Fibroblast of skin of back (primary cell): ENCODE data around the gene OOSP4B. TPM values are rescaled to one million over a fixed set of nuclear protein-coding genes. Genes with fewer than 3 reads are reported as not detected.
"Not testable (repeated sequence)": the region's sequence is repeated elsewhere in the genome, so short reads cannot be mapped to it uniquely, and the experiment has no call there.

ENCODE experiments used
- DNase-seq: peaks from one replicate; pipeline ENCODE4 v3.0.0-alpha.2; 2013
- polyA plus RNA-seq, 2 experiments: library from polyadenylated mRNA; unstranded; fragments of 120-200 nt; gene quantifications; one replicate each; pipeline ENCODE4 v1.2.1, GENCODE V29; 2013; ENCODE audit not compliant: insufficient read length in 2 of 2

Gene OOSP4B
- not detected for polyA plus RNA-seq (2013, experiment 1 of 2; ENCODE audit: insufficient read length)
- not detected for polyA plus RNA-seq (2013, experiment 2 of 2; ENCODE audit: insufficient read length)

GRCh38 chr11:60016881-60017280 lies at the start of gene OOSP4B:
TSS of gene OOSP4B (plus strand) at chr11:60017181.
- no peak for DNase-seq

DNA sequence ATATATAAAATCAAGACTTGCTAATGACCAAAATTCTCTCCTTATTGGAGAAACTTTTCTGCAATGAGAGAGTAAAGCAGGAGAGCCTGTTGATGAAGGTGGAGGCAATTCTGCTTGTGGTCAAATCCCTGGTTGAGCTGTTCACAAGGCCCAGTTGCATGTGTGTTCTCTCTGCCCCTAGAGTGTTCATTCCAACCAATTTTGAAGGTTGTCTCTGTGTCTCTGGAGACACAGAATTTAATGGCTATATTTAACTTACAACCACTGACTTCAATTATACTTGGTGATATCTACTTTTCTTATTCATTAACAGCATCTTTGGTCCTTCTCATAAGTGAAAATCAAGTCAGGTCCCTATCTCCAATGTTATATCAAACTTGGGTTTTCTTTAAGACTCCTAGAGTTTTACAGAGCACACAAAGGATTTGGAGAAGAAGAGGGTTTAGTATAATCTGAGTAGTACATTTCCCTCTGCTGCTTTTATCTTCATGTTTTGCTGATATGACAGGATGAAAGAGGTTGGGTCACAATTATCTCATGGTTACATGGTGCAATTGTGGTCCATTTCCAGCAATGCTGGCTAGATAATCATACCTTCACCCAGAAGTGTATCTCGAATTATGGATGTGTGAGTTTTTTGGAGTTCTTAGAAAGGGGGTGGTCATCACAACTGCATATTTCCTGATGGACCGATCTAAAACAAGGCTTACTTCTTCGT lies 49.1 kb upstream of the OOSP4B start:
- DNase-seq: no peak

GRCh38 chr11:59968395-59968783 lies 48.6 kb upstream of the OOSP4B start:
- no peak for DNase-seq

DNA sequence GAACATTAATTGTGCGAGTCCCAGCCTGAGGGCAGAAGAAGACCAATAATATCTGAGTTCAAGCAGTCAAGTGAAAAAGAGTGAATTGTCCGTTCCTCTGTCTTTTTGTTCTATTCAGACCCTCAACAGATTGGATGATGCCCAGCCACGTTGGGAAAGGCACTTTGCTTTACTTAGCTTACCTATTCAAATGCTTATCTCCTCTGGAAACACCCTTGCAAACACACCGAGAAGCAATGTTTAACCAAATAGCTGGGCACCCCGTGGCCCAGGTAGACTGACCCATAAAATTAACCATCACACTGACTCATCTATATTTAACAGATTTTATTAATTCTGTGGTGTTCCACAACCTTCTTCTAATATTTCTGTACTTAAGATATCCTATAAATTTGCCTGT lies 43.9 kb upstream of the OOSP4B start:
- no peak for DNase-seq

- no peak for DNase-seq
Measured at GRCh38 chr11:59981106-59981770, 35.7 kb upstream of the OOSP4B start.

DNA sequence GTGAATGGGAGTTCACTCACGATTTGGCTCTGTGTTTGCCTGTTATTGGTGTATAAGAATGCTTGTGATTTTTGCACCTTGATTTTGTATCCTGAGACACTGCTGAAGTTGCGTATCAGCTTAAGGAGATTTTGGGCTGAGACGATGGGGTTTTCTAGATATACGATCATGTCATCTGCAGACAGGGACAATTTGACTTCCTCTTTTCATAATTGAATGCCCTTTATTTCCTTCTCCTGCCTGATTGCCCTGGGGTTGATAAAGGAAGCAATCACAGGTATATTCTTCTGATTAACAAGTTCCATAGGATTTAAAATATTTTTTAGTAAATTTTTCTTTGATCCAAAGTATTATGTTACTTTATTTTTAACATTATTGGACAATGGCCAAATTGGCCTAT lies 34.9 kb upstream of the OOSP4B start:
- not testable (repeated sequence) for DNase-seq

DNA sequence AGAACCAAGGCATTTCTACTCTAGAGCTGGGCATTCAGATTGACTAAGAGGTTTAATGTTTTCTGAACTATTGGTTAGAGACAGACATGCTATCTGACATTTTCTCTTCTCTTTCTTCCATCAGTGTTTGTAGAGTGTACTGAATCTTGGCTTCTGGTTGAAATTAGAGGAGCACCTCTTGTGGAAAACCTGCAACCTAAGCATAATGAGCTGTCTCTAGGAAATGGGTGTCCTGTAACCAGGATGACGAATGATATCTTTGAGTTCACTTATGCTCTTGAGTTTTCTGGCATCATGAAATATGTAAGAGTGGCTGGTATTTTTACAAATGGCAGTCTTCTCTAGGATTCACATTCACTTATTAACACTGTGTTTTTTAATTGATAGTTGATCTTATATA lies 33.8 kb upstream of the OOSP4B start:
- DNase-seq: no peak

GRCh38 chr11:59984368-59984767 lies 32.6 kb upstream of the OOSP4B start:
- no peak for DNase-seq

- no peak for DNase-seq
Measured at GRCh38 chr11:59990421-59990820, 26.6 kb upstream of the OOSP4B start.

GRCh38 chr11:59992425-59992824 lies 24.6 kb upstream of the OOSP4B start:
- no peak for DNase-seq

- no peak for DNase-seq
Measured at GRCh38 chr11:59997800-59998199, 19.2 kb upstream of the OOSP4B start.

GRCh38 chr11:59999691-60000090 lies 17.3 kb upstream of the OOSP4B start:
- no peak for DNase-seq

DNA sequence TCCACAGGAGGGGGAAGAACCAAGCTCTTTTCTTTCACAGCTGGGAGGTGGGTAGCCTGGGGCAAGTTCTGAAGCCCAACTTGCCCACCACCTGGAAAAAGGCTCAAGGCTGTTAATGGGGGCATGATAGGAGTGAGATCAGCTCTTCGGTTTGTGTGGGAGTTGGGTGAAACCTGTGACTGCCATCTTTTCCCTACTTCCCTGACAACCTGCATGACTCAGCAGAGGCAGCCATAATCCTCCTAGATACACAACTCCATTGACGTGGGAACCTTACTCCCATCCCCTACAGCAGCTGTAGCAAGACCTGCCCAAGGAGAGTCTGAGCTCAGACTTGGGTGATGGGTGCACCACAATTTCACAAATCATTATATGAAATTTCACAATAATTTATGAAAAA lies 13.3 kb upstream of the OOSP4B start:
- no peak for DNase-seq

- DNase-seq: no peak
Measured at GRCh38 chr11:60005360-60005759, 11.6 kb upstream of the OOSP4B start.

DNA sequence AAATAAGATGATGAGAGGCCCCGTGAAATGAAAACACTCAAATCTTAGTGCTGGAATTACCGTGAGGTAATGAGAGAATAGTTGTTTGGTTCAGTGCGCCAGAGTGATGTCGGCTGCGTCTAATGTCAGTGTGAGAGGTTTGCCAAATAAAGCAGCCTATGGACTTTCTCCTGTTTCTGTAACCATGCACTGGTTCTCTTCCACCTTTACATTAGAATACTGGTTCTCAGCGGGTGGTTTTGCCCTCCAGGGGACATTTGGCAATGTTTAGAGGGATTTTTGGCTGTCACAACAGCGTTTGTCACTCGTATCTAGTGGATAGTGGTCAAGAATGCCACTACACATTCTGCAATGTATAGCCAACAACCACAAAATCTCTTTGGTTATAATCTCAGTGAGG lies 1.1 kb downstream of the OOSP4B start:
- DNase-seq: no peak

- DNase-seq: not testable (repeated sequence)
Measured at GRCh38 chr11:60020376-60020775, 3.4 kb downstream of the OOSP4B start.

DNA sequence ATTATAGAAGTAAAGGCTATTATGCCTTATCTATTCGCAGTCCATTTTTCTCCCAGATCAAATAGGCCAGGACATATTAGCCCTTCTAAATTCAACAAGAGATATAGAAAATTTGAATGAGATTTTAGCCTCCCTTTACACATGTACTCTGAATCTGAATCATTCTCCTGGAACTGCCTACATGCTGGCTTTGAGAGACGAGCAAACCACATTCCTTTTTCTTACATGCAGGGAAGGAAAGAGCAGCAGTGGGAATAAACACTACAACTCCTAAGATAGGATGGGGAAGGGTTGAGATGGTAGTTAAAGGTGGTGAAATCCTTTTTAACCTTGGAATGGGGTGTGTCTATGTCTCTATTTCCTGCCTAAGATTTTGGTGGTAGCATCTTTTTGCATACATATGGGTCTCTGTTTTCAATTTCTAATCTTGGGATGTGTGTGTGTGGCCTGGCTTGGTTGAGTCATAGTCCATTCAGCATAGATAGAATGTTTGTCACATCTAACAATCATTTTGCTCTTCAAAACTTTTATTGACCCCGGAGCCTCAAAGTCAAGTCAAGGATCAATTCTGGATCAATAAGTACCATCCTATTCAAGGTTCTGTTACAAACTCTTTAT lies 12.1 kb downstream of the OOSP4B start:
- DNase-seq: no peak

DNA sequence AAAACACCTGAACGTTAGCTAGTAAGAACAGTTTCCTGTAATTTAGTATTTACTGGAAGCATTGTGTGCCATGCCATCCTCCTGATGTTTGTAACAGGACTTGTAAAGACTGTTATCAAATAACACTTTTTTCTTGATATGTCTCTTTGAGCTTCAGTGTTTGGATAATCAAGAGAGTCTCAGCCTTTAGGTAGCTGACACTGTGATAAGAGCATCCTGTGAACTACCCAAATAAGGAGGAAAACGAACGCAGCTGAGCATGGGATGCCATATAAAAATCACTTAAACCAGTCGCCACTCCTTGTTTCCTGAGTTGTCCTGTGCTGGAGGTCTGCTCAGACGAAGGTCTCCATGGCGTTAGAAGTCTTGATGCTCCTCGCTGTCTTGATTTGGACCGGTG lies 23.1 kb downstream of the OOSP4B start, which contains the start of gene OOSP2:
Gene OOSP2, plus strand, starts transcription at position 301 of the 400 bp plus-strand sequence. Its CDS starts 51 bp downstream, at position 352.
- no peak for DNase-seq

GRCh38 chr11:60050422-60050821 lies 33.4 kb downstream of the OOSP4B start:
- DNase-seq: not testable (repeated sequence)

GRCh38 chr11:60050839-60051238 lies 33.9 kb downstream of the OOSP4B start:
- DNase-seq: not testable (repeated sequence)

DNA sequence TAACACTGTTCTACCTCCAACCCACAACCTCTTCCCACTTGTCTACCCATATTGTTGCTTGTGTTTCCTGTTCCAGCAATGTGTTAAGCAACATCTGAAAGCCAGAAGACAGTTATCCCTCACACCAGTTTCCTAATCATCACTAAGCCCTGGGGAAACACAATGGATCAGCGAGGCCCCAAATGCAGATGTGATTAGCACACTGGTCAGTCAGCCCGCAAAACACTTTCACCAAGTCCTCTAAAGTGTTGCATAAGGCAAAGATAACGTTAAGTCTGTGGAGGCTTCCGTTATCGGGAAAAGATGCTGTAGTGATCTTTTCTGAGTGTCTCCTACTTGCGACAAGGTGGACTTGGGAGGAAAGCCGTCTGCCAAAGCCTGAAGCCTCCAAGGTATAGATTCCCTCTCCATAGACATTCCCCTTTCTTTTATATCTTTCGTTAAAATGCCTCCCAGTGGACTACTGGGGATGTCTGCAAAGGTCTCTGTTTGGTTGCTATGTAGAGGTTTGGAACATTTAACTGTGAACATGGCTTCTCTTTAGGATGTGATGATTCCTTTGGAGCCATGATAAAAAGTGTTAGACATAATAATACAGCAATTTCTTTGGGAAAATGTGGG lies 39.5 kb downstream of the OOSP4B start, which contains the start of gene MS4A3:
Gene MS4A3, plus strand, starts transcription at position 317 of the 621 bp plus-strand sequence. CDS start 4,496 bp downstream, outside the sequence.
- no peak for DNase-seq

- no peak for DNase-seq
Measured at GRCh38 chr11:60059052-60059451, 42.1 kb downstream of the OOSP4B start.
